GM21528 (cell line): ENCODE results near the gene PARP14.
"Not testable (repeated sequence)": the region's sequence is repeated elsewhere in the genome, so short reads cannot be mapped to it uniquely, and the experiment has no call there.

Experiments
- ATAC-seq: cut with Tn5 transposase; IDR thresholded peaks from one replicate; pipeline ENCODE4 v1.9.1; 2021; ENCODE audit warnings: mild to moderate bottlenecking, moderate library complexity; ENCODE audit not compliant: unreplicated experiment, low FRiP score

PARP14 gene

GRCh38 chr3:122710616-122711251 is 30.1 kb downstream of the PARP14 start:
- not testable (repeated sequence) for ATAC-seq

- no peak for ATAC-seq
Observed at GRCh38 chr3:122714273-122714672, 33.6 kb downstream of the PARP14 start.

- no peak for ATAC-seq
Observed at GRCh38 chr3:122716667-122717066, 36.0 kb downstream of the PARP14 start.

GRCh38 chr3:122719273-122719921 is 38.8 kb downstream of the PARP14 start:
- no peak for ATAC-seq

- no peak for ATAC-seq
Observed at GRCh38 chr3:122725106-122725505, 44.5 kb downstream of the PARP14 start.

- no peak for ATAC-seq
Observed at GRCh38 chr3:122727294-122727693, 46.7 kb downstream of the PARP14 start.

- no peak for ATAC-seq
Observed at GRCh38 chr3:122727766-122728165, 47.1 kb downstream of the PARP14 start.

- ATAC-seq: no peak
Observed at GRCh38 chr3:122728186-122728585, 47.5 kb downstream of the PARP14 start.

GRCh38 chr3:122728756-122729514 is 48.3 kb downstream of the PARP14 start:
- no peak for ATAC-seq

GRCh38 chr3:122730240-122730639 is 49.6 kb downstream of the PARP14 start:
- ATAC-seq: no peak

- ATAC-seq: not testable (repeated sequence)
Observed at GRCh38 chr3:122732682-122733525, 52.3 kb downstream of the PARP14 start.

- ATAC-seq: no peak
Observed at GRCh38 chr3:122739172-122739571, 58.5 kb downstream of the PARP14 start.

- ATAC-seq: no peak
Observed at GRCh38 chr3:122742234-122742633, 61.6 kb downstream of the PARP14 start.

- no peak for ATAC-seq
Observed at GRCh38 chr3:122743581-122744120, 63.0 kb downstream of the PARP14 start.

GRCh38 chr3:122745369-122746021 is 64.9 kb downstream of the PARP14 start:
- ATAC-seq: no peak

- ATAC-seq: not testable (repeated sequence)
Observed at GRCh38 chr3:122747295-122747694, 66.7 kb downstream of the PARP14 start.

GRCh38 chr3:122748347-122748746 is 67.7 kb downstream of the PARP14 start:
- no peak for ATAC-seq

- ATAC-seq: no peak
Observed at GRCh38 chr3:122754929-122755328, 74.3 kb downstream of the PARP14 start.

- no peak for ATAC-seq
Observed at GRCh38 chr3:122755491-122755890, 74.9 kb downstream of the PARP14 start.
